SW480 (cell line): ENCODE measurements around the gene LRPAP1.

ENCODE experiments used
- DNase-seq: peaks from one replicate; pipeline ENCODE4 v3.0.0-alpha.2; 2016; ENCODE audit warnings: low spot score

The LRPAP1 gene

DNA sequence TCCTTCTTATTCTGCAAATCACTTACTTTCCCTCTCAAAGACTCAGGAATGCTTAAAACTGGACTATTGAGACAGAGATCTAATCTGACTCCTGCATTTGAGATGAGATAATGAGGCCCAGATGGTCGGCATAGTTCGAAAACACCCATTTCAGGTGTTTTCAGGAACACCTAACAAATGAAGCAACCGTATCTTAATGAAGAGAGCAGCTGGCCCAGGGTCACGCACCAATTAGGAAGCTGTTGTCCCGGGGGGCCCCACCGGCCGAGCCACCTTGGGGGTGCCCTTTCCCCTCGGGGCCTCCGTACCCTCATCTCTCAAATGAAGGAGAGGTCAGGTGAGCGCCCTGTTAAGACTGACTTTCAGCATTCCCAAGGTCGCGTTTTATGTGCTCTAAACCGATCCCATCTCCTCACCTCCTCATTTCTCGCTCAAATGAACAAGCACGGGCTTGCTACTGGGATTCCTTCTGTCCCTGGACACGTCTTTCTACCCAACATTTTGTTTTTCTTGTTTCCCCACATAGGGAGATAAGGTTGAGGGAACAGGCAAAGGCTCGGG lies 824 bp downstream of the LRPAP1 start:
- DNase-seq: peak; percentile 3

DNA sequence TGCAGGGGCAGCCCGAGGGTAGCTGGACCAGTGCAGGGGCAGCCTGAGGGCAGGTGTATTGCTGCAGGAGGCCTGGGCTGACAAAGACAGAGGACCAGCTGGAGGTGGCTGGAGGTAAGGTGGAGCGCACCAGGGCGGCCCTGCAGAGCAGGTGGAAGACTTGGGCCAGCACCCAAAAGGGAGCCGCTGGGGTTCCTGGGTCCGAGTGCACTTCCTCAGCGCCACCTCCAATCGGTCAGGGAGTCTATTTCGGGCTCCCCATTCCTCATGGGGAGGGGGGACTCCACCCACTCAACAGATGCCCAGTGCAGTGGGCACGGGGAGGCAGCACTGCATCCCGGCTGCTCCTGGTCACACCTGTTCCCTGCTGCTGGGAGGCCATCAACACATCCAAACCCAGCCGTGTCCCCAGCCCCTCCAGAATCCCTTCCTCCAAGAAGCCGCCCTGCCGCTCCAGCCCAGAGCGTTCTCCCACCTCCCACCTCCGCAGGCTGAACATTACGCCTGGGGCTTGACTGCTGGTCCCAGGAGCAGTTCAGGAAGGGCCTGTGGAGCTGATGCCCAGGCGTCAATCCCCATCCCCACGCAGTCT lies 1.5 kb downstream of the LRPAP1 start:
- DNase-seq: no peak

DNA sequence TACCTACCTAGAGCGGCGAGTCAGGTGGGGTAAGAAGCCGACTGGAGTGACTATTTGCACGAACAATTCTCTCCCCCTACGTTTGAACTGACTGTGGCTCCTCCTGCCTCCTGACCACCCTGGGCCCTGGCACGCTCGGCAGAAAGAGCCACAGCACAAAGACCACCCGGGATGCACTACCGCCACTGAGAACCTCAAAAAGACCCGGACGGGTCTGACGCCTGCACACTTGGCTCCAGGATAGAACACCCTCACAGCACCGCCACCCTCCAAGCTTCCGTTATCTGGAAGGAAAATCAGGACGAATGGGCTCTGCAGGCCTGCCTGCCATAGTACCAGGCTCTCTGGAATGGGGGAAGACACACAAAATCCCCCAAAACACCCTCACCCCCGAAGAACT lies 2.2 kb downstream of the LRPAP1 start:
- no peak for DNase-seq

GRCh38 chr4:3529363-3529762 lies 2.9 kb downstream of the LRPAP1 start:
- no peak for DNase-seq

DNA sequence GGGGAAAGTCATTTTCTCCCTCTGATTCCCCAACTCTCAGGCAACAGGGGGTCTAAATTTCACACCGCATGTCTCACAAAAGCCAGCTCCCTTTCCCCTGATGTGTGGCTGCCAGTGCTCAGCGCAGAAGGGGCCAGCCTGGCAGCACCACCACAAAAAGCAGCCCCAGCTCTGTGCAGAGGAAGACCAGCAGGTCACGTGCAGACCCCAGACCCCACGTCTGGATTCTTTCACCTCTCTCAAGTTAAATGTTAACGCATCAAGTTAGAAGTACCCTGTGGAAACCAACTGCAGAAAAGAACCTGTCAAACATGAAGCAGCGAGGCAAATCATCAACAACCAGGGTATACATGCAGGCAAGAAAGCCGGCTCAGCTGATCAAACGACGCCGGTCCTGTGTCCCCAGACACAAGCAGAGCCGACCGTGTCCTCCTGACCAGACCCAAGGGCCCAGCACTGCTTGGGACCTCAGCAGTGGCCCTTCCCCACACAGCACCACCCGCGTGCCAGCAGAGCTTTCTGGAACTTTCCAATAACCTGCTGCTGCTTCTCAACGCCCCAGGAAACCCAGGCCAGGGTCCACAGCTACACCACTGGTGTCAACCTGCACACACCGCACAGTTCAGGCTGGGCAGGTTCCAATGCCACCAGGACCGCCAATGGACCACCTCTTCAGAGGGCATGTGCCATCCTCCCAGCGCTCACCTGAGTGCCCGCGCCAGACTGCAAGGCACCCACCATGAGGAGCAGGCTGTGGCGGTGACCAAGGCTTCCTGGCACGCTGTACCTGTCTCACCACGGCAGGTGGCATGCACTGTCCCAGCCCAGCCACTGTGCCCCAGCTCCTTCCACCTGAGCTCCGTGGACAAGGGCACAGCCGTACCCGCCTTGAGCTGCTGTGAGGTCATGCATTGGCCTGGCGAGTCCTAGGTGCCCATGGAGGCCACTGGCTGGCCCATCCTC lies 4.0 kb downstream of the LRPAP1 start:
- no peak for DNase-seq

- DNase-seq: no peak
These were observed 4.9 kb downstream of the LRPAP1 start for GRCh38 chr4:3527101-3527913.

- no peak for DNase-seq
These were observed 5.8 kb downstream of the LRPAP1 start for GRCh38 chr4:3526456-3526855.

DNA sequence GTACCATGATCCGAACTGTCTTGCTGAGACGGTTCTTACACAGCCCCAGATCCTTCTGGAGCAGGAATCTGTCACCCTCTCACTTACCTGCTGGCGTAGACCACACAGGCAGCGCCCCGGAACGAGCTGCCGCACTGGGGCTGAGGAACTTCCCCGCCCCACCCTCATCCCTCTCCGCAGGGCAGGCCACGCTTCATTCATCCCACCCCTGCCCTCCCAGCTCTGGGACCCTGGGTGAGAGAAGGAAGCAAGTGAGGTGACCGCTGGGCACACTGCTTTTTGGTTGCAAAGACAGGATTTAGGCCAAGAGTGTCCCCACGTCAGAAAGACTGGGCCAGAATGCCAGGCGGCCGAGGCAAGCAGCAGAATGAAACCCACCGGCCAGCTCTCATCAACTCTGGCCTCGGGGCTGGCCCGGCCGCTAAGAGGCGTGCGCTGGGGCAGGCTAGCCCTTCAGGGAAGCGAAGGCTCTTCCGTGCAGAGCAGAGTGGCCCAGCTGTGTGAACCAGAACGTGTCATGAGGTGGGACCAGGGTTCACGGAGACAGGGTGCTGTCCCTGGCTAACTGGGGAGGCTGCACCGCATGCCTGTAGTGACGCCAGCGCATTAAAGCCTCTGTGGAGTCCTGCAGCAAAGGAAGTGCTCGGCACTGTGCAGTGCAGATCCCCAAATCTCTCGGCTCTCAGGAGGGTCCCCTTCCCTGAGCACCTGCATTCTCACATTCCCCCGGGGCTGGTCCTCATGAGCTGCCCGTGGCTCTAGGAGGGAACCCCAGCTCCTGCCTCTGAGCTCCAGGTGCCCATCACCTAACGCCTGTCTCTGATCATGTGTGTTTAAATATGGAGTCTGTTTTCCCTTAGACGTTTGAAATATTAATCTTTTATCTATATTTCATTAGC lies 6.4 kb downstream of the LRPAP1 start:
- DNase-seq: no peak

DNA sequence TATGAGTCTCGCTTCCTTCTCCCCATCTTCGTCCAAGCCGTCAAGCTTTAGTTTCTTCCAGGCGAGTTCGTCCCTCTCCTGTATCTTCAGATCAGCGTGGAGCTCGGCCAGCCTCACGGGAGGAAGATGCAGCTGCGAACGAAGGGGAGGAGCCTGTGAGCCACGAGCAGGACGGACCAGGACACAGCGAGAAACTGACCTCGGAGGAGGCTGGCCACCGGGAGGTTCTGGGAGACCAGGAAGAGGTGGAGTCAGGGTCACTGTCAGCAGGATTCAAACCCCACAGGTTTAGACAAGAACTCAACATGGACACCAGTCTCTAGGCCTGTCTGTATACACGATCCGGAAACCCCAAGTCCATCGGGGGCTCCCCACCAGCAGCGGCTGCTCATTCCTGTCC lies 7.3 kb downstream of the LRPAP1 start:
- DNase-seq: no peak

GRCh38 chr4:3524349-3524748 lies 7.9 kb downstream of the LRPAP1 start:
- no peak for DNase-seq

DNA sequence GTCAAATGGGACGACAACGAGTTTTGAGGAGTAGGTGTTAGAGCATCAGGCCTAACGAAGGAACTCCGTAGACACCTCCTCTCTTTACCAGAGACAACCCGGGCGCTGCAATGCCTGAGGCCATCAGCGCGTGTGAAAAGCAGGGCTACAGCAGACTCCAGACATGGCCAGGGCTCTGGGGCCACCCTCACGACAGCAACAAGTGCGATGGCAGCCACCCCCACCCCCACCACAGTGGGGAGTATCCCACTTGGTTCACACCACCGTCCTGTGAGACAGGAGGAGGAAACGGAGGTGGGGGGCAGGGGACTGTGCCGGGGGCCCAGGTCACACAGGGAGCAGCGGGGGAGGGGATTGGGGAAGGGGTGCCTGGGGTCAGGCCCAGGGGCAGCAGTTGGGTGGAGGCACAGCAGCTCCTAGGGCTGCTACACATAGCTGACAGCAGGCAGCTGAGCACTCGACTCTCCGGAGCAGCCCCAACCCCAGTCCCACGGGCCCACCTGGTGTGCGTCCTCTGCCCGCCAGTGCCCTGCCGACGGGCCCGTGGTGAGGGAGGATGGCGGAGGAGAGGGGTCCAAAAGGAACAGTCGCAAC lies 8.5 kb downstream of the LRPAP1 start:
- no peak for DNase-seq

DNA sequence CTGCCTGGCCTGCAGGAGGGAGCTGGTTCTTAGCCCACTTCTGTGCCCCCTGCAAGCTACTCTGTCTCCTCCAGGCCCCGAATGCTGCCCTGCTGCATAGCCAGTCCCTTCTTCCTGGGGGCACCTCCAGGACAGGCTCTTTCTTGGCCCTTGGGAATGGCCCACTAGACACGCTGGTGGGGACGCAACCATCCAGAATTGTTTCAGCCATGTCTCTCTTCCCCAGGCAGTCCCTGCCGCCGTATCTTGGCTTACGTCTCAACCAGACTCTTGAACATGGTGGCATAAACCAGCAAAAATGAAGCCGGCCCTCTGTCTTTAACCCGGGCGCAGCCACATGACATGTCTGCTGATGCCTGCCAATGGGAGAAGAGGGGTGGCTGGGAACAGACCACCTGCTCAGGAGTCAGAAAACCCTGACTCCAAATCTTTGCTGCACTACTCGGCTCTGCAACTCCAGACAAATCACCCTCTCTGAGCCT lies 9.0 kb downstream of the LRPAP1 start:
- no peak for DNase-seq

- no peak for DNase-seq
These were observed 9.6 kb downstream of the LRPAP1 start for GRCh38 chr4:3522651-3523050.

DNA sequence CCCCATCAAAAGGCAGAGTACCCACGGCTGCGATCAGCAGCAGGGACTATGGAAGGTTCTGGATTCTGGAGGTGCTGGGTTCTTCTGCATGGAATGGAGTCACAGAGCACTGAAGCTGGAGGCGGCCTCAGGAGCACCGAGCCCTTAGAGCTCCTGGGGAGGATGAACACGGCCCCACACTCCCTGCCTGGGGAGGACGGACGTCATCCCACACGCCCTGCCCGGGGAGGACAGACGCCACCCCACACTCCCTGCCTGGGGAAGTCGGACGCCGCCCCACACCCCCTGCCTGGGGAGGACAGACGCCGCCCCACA lies 9.9 kb downstream of the LRPAP1 start:
- no peak for DNase-seq

GRCh38 chr4:3521621-3522325 lies 10.4 kb downstream of the LRPAP1 start:
- DNase-seq: no peak

DNA sequence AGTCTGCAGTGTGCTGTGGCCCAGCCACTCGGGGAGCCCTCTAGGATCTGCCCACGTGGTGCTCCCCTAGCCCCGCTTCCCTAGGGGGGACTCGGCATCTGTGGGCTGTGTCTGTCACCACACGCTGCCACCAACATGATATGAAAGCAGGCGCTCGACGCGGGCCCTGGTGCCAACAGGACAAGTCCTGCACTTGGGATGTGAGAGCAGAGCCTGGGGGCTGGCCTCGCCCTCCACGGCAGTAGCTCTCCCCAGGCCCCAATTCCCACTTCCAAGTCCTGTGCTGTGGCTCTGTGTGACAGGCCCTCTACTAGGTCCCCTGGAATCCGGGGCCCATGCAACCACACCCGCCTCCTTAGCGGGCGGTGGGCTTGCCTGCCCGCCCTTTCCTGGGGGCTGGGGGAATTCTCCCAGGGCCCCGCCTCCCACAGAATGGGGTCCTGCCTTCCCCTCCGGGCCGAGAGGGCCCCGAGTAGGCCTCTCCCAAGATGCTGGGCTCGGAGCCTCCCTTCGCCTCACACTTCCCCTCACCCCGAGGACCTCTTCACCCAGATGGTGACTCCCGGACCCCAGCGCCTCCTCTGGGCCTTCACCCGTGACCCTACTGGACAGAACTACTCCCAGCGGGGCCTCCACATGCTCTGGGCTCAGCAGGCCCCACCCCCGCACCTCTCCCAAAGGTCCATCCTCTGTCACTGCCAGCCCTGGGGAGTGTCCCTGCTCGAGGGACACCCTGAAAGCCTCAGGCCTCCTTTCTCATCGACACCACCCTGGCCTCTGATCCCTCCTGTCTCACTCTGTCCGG lies 11.2 kb downstream of the LRPAP1 start:
- no peak for DNase-seq

DNA sequence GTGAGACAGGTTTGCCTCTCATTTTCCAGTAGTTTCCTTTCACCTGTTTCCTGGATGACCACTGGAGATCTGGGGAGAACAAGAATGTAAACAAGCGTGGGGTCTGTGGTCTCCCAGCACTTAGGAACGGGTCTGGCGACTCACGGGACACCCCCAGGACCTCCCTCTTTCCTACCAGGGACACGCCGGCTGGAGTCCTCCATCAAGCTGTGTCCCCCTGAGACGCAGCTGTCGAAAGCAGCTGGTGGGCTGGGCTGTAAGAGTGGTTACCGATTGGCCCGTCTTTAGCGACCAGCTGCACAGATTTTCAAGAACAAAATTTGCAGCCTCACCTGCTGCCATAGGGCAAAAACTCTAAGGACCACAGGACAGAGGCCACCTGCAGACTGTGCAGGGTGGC lies 11.9 kb downstream of the LRPAP1 start:
- DNase-seq: no peak

DNA sequence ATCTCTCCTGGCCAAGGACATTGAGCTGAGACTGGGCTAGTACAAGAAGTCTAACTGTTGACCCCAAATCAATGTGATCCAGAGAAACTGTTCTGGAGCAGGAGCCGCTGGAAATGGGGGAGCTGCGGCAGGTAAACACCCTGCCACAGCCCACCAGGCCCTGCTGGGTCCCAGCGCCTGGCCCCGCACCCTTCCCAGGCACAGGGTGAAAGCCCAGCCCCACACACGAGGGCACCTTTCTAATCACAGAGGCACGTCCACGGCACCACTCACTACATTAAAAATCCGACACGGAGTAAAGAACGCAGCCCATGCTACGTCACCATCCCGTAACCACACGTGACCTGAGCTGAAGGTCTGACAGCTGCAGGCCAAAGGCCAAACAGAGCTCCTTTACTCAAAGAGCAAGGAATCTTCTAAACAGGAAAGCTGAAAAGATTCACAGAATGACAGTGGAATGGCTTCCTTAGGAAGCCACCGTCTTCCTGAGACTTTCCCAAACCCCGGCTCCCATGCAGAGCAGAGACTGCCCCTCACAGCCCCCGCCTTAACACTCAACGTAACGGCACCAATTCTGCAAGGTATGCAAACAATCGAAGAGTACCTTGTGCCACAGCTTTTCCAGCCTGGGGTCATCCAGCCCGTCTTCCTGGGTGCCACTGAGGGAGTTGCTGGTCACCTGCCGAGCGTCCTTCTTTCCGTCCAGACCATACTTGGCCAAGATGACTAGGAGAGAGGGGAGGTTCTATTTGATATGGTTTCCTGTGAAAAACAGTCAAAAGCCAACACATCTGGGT lies 12.6 kb downstream of the LRPAP1 start:
- no peak for DNase-seq

DNA sequence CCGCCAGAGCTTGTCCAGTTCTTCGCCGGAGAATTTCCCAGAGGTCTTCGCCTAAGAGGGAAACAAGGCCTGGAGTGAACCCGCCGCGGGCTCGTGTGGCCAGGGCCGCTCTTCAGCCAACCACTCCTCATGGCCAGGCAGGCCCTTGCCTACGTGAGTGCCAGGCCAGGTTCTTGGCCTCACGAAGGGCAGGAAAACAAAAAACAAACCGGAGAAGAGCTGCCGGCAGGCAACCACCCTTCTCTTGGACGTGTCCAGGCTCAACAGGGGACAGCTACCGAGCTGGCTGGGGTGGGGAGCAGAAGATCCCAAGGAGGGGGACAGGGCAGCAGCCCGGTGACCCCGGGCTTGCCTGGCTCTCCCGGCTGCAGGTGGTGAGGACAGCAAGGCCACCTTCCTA lies 13.3 kb downstream of the LRPAP1 start:
- DNase-seq: no peak
